NCI-H1694 (cell line): ENCODE measurements around the gene RMND5B.
A peak's percentile ranks its signal among the peaks of the same experiment; 100 is the strongest.
"Not testable (repeated sequence)": the region's sequence is repeated elsewhere in the genome, so short reads cannot be mapped to it uniquely, and the experiment has no call there.

Experiments used
- DNase-seq: peaks from one replicate; lab custom pipeline; 2025; lab: John Stamatoyannopoulos, UW

The RMND5B gene

DNA sequence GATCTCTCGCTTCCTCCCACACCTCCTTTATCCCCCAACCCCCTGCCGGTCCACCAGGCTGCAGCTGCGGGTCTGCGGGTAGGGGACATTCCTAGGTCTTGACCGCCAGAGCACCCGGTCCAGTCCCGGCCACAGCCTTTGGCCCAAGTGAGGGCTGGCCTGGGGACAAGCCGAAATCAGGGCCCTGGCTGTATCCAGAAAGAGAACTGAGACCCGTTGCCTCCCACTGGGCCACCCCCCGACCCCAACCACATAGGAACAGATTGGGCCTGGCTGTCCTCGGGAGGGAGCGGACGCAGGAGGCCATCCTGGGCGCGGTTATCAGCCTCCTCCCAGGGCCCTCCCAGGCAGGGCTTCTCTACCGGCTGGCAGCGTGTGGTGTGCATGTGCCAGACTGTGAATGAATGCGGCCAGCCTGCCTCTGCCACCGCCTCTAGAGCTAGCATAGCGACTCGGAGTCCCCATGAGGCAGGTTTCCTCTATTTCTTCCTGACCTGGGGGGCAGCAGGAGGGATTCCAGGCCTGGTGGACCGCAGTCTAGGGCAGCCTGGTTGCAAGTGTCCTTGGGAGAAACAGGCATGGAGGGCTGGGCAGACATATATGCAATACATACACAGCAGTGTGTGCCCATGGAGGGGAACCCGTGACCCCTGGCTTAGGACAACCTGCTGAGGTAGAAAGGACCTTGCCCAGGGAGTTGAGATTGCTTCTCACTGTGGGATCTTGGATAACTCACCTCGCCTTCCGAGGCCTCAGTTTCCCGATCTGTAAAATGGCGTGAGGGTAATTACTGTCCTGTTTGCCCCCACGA, 16.3 kb upstream of the RMND5B start:
- DNase-seq = peak; percentile 19

DNA sequence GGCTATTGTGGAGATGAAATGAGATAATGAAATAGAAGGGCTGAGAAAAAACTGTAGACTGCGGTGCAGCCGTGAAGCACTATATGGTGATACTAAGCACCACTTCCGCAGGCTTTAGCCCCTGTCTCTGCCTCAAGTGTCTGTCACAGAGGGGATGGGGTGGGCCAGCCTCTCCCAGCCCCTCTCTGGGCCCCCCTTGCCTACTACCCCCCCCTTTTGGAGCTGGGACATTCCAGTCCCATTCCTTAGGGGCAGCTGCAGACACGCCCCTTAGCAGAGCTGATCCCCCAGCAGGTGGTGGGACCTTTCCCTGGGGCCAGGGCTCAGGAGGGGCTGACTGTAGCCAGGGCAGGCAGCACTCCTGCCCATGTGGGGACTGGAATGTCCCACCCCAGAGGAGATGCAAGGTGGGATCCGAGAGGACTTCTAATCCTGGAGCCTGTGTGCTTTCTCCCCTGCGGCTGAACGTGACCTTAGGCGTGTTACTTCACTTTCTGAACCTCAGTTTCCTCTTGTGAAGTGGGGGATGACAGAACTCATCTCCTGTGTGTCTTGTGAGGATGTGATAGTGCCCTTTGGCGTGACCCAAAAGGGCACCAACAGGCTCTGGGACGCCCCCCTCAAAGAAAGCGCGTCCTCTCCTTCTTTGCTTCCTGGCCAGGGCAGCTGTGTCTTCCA, 15.5 kb upstream of the RMND5B start:
- DNase-seq = no peak

DNA sequence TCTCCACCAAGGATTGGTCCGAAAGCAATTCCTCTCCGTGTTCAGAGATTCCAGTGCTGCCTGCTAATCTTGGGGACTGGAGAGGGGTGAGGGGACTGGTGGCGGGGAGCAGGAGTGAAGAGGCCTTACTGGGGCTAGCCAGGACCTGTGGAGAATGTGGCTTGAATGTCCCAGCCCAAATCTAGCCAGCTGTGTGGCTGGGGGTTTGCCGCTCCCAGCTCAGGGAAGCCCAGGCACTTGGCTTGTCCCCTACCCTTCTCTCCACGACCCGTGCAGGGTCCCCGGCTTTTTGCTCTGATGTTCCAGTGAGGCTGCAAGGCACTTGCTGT, 15.0 kb upstream of the RMND5B start:
- no peak for DNase-seq

DNA sequence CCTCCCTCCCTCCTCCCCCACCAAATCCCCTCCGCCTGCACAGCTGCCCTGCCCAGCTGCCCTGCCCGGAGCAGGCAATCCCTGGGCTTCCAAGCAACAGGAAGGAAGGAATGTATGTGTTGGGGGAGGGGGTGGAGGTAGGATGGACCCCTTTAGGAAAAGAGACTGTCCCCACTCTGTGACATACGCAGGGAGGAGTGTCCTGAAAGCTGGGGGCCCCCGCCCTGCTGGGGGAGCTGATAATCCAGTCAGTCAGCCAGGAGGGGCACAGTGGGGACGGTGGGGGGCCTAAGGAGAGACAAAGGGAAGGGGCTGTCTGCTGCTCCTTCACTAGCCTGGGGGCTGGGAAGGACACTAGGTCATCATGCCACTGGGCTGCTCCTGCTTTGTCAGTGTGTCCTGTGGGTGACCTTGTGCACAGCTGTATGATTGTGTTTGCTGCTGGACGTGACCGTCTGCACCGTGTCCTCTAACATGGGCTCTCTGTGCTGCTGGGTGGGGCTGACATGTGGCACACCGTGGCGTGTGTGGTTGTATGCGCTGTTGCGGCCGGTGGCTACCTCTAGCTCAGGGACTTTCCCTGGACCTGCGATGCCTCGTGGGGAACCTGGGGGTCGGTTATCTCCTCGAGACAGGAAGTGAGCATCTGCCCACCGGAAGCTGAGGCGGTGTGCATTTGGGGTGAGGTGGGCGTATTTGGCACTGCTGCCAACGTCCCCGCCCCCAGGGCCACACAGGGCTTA, 14.5 kb upstream of the RMND5B start:
- no peak for DNase-seq

DNA sequence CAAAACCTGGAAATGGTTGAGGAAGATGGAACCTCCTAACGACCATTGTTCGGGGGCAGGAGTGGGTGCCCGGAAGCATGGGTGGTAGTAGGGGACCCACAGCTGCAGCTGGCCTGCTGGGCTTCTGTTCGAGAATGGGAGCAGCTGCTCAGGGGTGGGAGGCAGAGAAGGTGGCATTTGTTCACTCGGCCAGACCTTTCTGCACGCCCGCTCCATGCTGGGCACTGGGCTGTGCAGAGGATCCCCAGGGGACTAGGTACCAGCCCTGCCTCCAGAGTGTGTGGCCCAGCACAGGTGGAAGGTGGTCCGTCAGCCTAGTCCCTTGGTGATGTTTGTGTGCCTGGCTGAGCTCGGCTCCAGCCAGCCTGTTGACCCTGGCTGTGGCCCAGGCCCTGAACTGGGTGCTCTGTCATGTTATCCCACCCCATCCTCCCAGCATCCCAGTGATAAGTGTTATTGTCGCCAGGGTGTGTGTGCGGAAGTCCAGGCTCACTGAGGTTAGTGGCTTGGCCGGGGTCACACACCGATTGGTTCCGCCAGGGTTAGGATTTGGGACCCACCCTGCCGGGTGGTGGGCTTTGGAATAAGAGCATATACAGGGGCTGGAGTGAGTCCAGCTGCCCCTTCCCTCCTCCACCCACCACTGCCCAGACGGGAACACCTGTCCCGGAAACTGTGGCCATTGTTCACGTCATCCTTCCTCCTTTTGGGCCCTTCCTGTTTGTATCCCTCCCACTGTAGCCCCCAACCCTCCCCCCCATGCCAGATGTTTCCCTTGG, 12.7 kb upstream of the RMND5B start:
- DNase-seq = no peak

DNA sequence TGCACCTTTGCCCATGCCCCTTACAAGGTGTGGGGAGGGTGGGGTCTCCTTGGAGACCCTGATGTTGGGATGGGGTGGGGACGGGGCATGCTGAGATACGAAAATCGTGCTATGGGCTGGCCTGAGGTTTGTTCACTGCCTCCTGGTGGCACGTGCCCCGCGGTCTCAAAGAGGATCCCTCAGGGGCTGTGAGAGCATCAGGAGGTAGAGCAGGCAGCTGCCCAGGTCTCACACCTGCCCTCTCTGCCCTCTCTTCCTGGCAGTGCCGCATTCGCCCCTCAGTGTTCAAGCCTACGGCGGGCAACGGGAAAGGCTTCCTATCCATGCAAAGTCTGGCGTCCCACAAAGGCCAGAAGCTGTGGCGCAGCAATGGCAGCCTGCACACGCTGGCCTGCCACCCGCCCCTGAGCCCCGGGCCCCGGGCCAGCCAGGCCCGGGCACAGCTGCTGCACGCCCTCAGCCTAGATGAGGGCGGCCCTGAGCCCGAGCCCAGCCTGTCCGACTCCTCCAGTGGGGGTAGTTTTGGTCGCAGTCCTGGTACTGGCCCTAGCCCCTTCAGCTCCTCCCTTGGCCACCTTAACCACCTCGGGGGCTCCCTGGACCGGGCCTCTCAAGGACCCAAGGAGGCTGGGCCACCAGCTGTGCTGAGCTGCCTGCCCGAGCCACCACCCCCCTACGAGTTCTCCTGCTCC, 10.8 kb upstream of the RMND5B start:
- DNase-seq = no peak

DNA sequence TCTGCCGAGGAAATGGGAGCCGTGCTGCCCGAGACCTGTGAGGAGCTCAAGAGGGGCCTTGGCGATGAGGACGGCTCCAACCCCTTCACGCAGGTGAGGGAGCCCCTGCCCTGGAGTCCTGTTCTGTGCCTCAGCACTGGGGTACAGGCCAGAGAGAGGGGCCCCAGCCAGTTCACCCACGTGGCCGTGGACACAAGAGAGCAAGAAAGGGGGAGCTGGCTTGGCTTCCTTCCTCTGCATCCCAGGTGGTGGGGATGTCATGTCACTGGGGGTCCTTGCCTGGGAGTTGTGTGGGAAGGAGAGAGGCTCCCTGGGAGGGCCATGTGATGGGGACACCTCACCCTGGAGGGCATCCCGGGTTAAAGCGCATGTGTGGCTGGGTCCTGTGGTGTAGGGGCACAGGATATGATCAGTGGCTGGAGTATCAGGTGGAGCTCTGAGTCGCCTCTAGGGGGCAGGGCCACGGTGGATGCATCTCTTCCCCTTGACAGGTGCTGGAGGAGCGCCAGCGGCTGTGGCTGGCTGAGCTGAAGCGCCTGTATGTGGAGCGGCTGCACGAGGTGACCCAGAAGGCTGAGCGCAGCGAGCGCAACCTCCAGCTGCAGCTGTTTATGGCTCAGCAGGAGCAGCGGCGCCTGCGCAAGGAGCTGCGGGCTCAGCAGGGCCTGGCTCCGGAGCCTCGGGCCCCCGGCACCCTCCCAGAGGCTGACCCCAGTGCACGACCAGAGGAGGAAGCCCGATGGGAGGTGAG, 10.0 kb upstream of the RMND5B start:
- peak; percentile 84 for DNase-seq

DNA sequence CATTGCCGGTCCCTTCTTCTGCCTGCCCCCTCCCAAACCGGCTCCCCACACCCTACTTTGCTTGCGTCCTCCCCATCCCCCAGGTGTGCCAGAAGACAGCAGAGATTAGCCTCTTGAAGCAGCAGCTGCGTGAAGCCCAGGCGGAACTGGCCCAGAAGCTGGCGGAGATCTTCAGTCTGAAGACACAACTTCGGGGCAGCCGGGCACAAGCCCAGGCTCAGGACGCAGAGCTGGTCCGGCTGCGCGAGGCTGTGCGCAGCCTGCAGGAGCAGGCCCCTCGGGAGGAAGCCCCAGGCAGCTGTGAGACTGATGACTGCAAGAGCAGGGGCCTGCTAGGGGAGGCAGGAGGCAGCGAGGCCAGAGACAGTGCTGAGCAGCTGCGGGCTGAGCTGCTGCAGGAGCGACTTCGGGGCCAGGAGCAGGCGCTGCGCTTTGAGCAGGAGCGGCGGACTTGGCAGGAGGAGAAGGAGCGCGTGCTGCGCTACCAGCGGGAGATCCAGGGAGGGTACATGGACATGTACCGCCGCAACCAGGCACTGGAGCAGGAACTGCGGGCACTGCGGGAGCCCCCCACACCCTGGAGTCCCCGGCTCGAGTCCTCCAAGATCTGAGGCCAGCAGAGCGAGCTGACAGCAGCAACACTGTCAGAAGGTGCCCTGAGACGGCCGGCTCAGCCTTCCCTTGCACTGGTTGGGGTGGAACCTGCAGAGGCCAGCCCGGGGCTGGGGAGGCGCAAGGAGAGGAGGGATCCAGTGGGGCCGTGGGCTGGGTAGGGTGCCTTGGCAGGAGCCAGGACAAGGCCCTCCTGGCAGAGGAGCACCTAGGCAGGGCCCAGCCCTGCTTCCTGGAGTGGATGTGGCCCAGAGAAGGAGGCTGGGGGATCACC, 9.2 kb upstream of the RMND5B start:
- DNase-seq = no peak

DNA sequence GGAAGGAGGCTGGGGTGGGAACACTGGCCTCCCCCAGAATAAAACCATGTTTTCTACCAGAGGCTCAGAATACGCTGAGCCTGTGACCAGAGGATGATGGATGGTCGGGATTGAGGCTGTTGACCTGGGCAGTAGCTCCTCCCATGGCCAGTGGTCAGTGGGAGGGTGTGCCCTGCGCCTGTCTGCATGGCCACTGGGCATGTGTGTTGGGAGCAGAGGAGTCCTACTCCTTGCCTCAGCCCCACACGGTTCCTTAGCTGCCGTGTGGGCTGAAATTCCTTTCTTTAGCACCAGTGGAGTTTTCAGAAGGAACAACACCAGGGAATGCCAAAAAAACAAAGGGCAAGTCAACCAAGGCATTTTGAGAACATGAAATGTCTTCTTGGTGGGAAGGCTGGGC, 8.5 kb upstream of the RMND5B start:
- no peak for DNase-seq

DNA sequence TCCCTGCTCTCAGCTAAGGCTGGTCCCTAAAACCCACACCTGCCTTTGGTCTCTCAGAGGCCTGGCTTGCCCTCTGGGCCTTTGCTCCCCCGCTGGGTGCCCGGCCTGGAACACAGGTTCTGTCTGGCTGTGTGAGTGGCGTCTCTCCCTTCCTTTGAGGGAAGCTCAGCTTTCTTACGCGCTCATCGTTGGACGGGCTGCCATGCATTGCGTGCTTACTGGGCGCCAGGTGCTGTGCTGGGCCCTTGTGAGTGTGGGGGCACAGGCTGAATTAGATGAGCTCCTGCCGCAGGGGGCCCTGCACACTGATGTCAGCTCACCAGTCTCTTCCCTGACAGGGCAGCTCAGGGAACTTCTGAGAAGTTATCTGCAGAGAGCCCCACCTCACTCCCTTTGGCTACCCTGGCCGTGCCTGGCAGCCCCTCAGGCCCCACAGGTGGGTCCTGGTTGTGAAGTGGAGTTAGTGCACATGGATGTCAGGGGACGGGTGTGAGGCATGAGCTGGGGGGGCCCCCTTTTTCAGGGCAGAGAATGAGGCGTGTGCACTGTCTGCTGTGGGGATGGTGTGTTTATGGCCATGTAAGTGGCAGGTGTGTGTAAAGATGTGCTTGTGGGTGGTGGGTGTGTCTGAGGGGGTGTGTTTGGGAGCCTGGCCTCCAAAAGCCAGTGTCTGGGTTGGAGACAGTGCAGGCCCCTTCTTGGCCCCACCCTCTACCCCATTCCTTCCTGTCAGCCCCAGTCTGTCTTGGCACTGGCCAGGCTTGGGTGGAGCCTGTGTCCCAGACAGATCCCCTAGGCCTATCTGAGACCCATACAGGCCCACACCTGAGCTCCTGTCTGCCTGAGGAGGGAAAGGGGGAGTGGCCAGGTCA, 7.5 kb upstream of the RMND5B start:
- no peak for DNase-seq

DNA sequence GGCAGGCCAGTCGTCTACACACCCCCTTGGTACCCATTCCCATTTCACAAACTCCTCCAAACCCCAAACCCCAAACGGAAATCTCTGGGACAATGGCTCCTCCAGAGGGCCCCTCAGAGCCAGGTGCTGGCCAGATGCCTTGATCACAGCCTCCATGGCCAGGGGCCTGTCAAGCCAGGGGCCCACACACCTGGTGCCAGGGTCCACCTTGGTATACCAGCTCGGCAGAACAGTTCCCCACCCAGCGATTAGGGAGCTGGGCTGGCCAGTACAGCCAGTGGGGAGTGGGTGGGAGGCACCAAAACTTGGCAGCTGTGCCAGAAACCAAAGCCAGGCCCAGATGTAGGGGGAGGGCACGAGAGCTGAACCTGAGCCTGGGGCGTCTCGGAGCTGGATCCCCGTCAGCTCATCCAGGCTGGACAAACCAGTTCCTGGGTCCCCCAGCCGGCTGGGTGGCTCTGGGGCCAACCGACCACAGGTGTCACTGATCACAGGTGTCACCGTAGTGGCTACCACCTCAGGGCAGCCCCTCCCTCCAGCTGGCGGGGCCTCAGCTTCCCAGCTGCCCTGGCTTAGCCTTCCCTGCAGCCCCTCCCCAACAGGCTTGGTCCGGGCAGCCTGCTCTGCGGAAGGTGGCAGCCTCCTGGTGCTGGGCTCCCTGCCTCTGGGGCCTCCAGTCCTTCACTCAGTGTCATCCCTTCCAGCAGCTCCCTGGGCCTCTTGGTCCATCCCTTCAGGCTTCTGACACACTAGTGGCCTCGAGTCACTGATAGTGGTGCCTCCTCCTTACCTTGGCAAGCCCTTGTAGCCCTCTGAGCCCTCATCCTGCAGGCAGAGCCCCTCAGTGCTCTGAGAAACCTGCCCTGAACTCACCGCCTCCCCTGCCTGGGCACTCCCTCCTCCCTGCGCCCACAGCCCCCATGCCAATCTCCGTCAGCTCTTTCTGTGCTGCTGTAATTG, 6.6 kb upstream of the RMND5B start:
- DNase-seq = no peak

DNA sequence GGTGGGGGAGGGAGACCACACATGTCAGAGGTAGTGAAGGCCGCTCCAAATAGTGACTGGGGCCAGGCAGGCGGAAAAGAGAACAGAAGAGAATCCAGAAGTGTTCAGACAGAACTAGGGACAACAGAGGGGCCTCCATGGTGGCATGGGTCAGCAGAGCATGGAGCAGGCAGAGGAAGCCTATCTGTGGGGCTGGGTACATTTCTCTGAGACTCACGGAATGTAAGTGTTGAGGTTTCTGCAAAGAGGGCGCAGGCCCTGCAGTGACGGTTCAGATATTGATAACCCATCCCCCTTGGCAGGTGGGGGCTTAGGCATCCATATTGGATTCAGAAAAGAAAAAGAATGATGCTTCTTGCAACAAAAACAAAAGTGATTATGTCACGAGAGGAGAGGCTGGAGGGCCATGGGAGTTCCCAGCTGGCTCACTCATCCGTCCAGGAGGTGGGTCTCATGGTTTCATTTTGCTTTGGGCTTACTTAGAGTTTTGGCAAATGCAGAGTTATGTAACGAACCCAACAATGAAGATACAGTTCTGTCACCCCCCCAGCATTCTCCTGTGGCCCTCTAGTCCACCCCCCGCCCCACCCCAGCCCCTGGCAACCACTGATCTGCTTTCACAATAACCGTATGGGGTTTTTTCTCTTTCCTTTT, 5.4 kb upstream of the RMND5B start:
- DNase-seq = no peak

DNA sequence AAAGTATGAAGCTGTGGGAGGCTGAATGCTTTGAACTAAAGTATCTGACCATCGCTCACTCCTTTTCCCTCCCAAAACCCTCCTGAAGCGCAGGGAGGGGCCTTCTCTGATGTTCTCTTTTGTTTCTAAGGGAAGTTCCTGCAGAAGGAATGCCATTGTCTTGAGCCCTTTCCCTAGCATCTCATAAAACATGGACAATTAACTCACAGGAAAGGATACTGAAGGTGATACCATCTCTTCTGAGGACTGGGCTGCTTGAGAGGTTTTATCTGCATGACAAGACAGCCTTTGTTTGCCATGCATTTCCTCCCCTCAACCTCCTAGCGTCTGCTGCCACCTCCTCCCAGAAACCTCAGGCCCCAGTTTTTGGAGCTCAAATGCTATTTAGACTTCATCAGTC, 4.3 kb upstream of the RMND5B start:
- DNase-seq = no peak

DNA sequence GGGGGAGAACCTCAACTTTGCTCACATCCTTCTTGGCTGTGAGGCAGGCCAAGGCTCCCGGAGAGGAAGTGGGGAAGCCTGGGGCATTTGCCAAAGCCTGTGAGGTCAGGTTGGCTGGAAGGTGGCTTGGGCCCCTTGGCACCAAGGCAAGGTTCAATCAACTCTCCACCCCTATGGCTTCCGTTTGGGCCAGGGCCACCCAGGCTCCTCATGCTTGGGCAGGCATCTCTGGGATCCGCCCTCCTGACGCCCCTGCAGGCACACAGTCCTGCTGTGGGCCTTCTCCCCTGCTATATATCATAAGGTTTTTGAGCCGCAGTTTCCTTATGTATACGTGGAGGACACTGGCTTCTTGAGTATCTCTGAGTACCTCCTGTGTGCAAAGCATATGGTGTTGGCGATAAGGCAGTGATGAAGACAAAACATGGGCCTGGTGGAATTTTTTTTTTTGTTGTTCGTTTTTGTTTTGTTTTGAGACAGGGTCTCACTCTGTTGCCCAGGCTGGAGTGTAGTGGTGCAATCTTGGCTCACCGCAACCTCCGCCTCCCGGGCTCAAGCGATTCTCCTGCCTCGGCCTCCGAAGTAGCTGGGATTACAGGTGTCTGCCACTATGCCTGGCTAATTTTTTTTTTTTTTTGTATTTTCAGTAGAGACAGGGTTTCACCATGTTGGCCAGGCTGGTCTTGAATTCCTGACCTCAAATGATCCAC, 3.4 kb upstream of the RMND5B start:
- not testable (repeated sequence) for DNase-seq

DNA sequence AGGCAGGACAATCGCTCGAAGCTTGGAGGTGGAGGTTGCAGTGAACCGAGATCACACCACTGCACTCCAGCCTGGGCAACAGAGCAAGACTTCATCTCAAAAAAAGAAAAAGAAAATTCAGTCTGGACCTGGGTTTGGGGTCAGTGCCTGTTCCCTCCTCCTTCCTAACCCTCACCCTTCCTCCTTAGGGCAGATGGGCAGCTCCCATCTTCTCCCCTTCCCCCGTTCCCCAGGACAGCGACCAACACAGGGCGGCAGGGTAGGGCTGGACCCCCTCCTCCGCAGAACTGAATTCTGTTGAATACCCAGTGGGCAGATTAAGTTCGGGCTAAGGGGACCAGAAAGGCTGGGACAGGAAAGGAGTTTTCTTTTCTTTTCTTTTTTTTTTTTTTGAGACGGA, 1.5 kb upstream of the RMND5B start:
- DNase-seq = no peak

DNA sequence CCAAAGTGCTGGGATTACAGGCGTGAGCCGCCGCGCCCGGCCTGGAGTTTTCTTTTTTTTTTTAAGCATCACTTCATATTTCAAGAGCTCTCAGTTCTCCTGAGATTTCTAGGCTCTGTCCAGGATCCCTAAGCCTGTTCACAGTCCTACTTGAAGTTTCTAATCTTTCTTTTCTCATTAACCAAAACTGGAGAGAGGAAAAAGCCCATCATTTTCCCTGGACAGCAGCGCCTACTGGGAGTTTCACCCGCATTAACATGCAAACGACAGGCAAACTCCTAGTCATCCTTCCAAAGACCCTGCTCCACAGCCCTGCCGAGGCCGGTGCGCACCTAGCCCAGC, 609 bp upstream of the RMND5B start:
- not testable (repeated sequence) for DNase-seq
